IMR-90 (cell line): ENCODE data around the gene CDHR1.

Experiments used
- CEBPB ChIP-seq: IDR thresholded peaks from 2 replicates; pipeline ENCODE4 v1.6.1; 2012; ENCODE audit warnings: low read depth, low read length, improper control_type of control experiment
- MAFK ChIP-seq: IDR thresholded peaks from 2 replicates; pipeline ENCODE4 v1.6.1; 2012; ENCODE audit warnings: low read depth, low read length, improper control_type of control experiment
- POLR2A ChIP-seq: IDR thresholded peaks from 2 replicates; pipeline ENCODE4 v1.6.1; 2012; ENCODE audit warnings: mild to moderate bottlenecking, low read depth, low read length
- TF ChIP-seq, protein P1 (sequence below): conservative IDR thresholded peaks from 2 replicates; pipeline ENCODE4 v1.5.1; 2012; ENCODE audit warnings: mild to moderate bottlenecking, low read depth, low read length, improper control_type of control experiment
- TF ChIP-seq, protein P2 (sequence below): fragments of 150-350 bp; IDR thresholded peaks from 2 replicates; pipeline ENCODE4 v1.6.1; 2016; ENCODE audit warnings: low read depth, mild to moderate bottlenecking, low read length, moderate library complexity, borderline replicate concordance

GRCh38 chr10:84208023-84208422, 13.7 kb downstream of the CDHR1 start:
- TF ChIP-seq POLR2A (no peak), MAFK (no peak), CEBPB (no peak)
- TF ChIP-seq, protein P1, sequence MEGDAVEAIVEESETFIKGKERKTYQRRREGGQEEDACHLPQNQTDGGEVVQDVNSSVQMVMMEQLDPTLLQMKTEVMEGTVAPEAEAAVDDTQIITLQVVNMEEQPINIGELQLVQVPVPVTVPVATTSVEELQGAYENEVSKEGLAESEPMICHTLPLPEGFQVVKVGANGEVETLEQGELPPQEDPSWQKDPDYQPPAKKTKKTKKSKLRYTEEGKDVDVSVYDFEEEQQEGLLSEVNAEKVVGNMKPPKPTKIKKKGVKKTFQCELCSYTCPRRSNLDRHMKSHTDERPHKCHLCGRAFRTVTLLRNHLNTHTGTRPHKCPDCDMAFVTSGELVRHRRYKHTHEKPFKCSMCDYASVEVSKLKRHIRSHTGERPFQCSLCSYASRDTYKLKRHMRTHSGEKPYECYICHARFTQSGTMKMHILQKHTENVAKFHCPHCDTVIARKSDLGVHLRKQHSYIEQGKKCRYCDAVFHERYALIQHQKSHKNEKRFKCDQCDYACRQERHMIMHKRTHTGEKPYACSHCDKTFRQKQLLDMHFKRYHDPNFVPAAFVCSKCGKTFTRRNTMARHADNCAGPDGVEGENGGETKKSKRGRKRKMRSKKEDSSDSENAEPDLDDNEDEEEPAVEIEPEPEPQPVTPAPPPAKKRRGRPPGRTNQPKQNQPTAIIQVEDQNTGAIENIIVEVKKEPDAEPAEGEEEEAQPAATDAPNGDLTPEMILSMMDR, result no peak
- TF ChIP-seq, protein P2, sequence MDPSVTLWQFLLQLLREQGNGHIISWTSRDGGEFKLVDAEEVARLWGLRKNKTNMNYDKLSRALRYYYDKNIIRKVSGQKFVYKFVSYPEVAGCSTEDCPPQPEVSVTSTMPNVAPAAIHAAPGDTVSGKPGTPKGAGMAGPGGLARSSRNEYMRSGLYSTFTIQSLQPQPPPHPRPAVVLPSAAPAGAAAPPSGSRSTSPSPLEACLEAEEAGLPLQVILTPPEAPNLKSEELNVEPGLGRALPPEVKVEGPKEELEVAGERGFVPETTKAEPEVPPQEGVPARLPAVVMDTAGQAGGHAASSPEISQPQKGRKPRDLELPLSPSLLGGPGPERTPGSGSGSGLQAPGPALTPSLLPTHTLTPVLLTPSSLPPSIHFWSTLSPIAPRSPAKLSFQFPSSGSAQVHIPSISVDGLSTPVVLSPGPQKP, result no peak
